HFF-Myc (cell line): ENCODE data around the gene SLC37A1.

Experiments
- DNase-seq: peaks from one replicate; pipeline ENCODE4 v3.0.0-alpha.2; 2011; ENCODE audit warnings: low read depth; ENCODE audit errors: extremely low read depth
- H3K4me3 ChIP-seq: replicated peaks from 2 replicates; pipeline ENCODE4 v1.5.1; 2011; ENCODE audit warnings: low read depth, mild to moderate bottlenecking, control low read depth, low read length
- CTCF ChIP-seq: IDR thresholded peaks from 2 replicates; pipeline ENCODE4 v1.5.1; 2012; ENCODE audit warnings: mild to moderate bottlenecking, low read depth, low read length, control low read depth; ENCODE audit errors: missing control alignments

SLC37A1 gene

GRCh38 chr21:42480736-42481135 is 32.9 kb upstream of the SLC37A1 start:
- H3K4me3 ChIP-seq, result no peak overlapping the region
- DNase-seq, result no peak
- no peak for TF ChIP-seq CTCF

DNA sequence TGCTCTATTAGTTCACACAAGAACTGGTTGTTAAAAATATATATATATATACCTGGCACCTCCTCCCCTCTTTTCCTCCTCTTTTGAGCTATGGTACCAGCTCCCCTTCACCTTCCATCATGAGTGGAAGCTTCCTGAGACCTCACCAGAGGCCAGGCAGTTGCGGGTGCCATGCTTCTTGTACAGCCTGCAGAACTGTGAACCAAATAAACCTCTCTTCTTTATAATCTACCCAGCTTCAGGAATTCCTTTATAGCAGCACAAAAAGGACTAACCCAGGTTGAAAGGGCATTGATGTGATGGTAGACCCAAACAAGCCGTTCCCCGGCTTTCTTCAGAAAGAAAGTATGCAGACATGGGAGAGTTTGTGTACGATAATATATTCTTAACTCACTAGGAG is 32.5 kb upstream of the SLC37A1 start:
- TF ChIP-seq CTCF, result no peak
- no peak overlapping the region for H3K4me3 ChIP-seq
- DNase-seq, result no peak

- no peak overlapping the region for H3K4me3 ChIP-seq
- TF ChIP-seq CTCF, result no peak
- DNase-seq, result no peak
These were observed 28.7 kb upstream of the SLC37A1 start for GRCh38 chr21:42484966-42485365.

DNA sequence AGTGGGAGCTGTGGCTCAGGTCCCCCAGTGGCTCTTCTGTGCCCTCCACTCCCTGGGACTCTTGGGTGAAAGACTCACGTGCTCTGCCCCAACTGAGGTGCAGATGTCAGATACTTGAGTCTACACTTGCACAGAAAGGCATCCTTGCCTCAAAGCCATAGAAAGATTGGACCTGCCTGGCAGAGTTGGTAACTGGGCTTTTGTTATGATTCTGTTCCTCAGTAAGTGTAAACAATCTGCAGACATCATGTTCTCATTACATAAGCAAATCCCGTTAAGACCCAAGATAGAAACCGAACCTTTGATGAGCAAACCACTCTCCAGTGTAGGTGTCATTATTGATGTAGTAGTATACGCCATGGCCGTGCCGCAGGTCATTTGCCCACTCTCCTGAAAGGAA is 27.6 kb upstream of the SLC37A1 start:
- DNase-seq, result no peak
- H3K4me3 ChIP-seq, result no peak overlapping the region
- TF ChIP-seq CTCF, result no peak

GRCh38 chr21:42486531-42486930 is 27.1 kb upstream of the SLC37A1 start:
- H3K4me3 ChIP-seq, result no peak overlapping the region
- no peak for TF ChIP-seq CTCF
- no peak for DNase-seq

DNA sequence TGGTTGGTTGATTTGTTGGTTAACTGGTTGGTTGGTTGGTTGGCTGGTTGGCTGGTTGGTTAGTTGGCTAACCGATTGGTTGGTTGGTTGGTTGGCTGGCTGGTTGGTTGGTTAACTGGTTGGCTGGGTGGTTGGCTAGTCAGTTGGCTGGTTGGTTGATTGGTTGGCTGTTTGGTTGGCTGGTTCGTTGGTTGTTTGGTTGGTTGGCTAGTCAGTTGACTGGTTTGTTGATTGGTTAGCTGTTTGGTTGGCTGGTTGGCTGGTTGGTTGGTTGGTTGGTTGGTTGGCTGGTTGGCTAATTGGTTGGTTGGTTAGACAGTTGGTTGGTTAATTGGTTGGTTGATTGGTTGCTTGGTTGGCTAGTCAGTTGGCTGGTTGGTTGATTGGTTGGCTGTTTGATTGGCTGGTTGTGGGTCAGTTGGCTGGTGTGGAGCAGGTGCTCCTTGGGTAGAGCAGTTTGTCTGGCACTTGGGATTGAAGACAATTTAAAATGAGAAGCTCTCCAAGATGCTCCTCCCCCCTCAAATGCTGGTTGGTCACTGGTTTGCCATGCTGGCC is 24.6 kb upstream of the SLC37A1 start:
- DNase-seq, result no peak
- H3K4me3 ChIP-seq, result no peak overlapping the region
- no peak for TF ChIP-seq CTCF

GRCh38 chr21:42489991-42490390 is 23.7 kb upstream of the SLC37A1 start:
- H3K4me3 ChIP-seq, result no peak overlapping the region
- no peak for TF ChIP-seq CTCF
- DNase-seq, result no peak
